HG03025 (cell line): Measurements from ENCODE around the gene FMO1.
"Not testable (repeated sequence)": the region's sequence is repeated elsewhere in the genome, so short reads cannot be mapped to it uniquely, and the experiment has no call there.

Experiments used
- ATAC-seq: cut with Tn5 transposase; IDR thresholded peaks from one replicate; pipeline ENCODE4 v1.9.1; 2021; ENCODE audit warnings: mild to moderate bottlenecking, moderate library complexity; ENCODE audit not compliant: unreplicated experiment, low FRiP score

The FMO1 gene

GRCh38 chr1:171277534-171277933 lies 29.2 kb downstream of the FMO1 start:
- no peak for ATAC-seq

GRCh38 chr1:171279234-171279633 lies 30.9 kb downstream of the FMO1 start:
- ATAC-seq = no peak

GRCh38 chr1:171279678-171280077 lies 31.4 kb downstream of the FMO1 start:
- ATAC-seq = no peak

- ATAC-seq = no peak
Measured at GRCh38 chr1:171280599-171280998, 32.3 kb downstream of the FMO1 start.

- ATAC-seq = no peak
Measured at GRCh38 chr1:171286032-171286705, 37.9 kb downstream of the FMO1 start.

GRCh38 chr1:171290621-171291020 lies 42.3 kb downstream of the FMO1 start:
- ATAC-seq = no peak

GRCh38 chr1:171292799-171293198 lies 44.5 kb downstream of the FMO1 start:
- ATAC-seq = no peak

GRCh38 chr1:171295383-171295782 lies 47.1 kb downstream of the FMO1 start:
- ATAC-seq = not testable (repeated sequence)

GRCh38 chr1:171295821-171296220 lies 47.5 kb downstream of the FMO1 start:
- no peak for ATAC-seq

- no peak for ATAC-seq
Measured at GRCh38 chr1:171296897-171297296, 48.6 kb downstream of the FMO1 start.

GRCh38 chr1:171298696-171299095 lies 50.4 kb downstream of the FMO1 start:
- no peak for ATAC-seq

GRCh38 chr1:171299342-171299741 lies 51.0 kb downstream of the FMO1 start:
- no peak for ATAC-seq

- no peak for ATAC-seq
Measured at GRCh38 chr1:171300401-171300800, 52.1 kb downstream of the FMO1 start.

- no peak for ATAC-seq
Measured at GRCh38 chr1:171310661-171311087, 62.4 kb downstream of the FMO1 start.

- ATAC-seq = no peak
Measured at GRCh38 chr1:171311771-171312558, 63.7 kb downstream of the FMO1 start.

- peak; percentile 25 for ATAC-seq
Measured at GRCh38 chr1:171313319-171313834, 65.1 kb downstream of the FMO1 start.

GRCh38 chr1:171313835-171314320 lies 65.6 kb downstream of the FMO1 start, which contains the start of gene FMO4:
TSS of gene FMO4 (plus strand) at chr1:171314183. CDS start at chr1:171319826, 5,643 bp downstream.
- ATAC-seq = peak; percentile 100

- no peak for ATAC-seq
Measured at GRCh38 chr1:171329251-171329650, 81.0 kb downstream of the FMO1 start.

GRCh38 chr1:171334024-171334640 lies 85.8 kb downstream of the FMO1 start:
- ATAC-seq = no peak
